Rectal smooth muscle tissue (tissue), 1 donor: ENCODE data around the gene SLC9A5.

ENCODE experiments used
- H3K27ac ChIP-seq: one replicate; pipeline ENCODE4 v1.7.0; 2013; ENCODE audit warnings: low read depth, low read length, inconsistent platforms
- H3K27me3 ChIP-seq: one replicate; pipeline ENCODE4 v1.7.0; 2013; ENCODE audit warnings: low read length; ENCODE audit not compliant: control insufficient read depth, insufficient read depth
- H3K36me3 ChIP-seq: one replicate; pipeline ENCODE4 v1.7.0; 2013; ENCODE audit warnings: low read length; ENCODE audit not compliant: control insufficient read depth, insufficient read depth
- H3K4me1 ChIP-seq: one replicate; pipeline ENCODE4 v1.7.0; 2013; ENCODE audit warnings: low read length; ENCODE audit not compliant: control insufficient read depth, insufficient read depth
- H3K4me3 ChIP-seq: one replicate; pipeline ENCODE4 v1.7.0; 2013; ENCODE audit warnings: low read length
- H3K9ac ChIP-seq: one replicate; pipeline ENCODE4 v1.7.0; 2013; ENCODE audit warnings: low read length

SLC9A5 gene

GRCh38 chr16:67248401-67249177, at the start of gene SLC9A5:
Gene SLC9A5 (plus strand): TSS chr16:67248979. CDS start chr16:67249015, 36 bp downstream.
- Histone ChIP-seq H3K4me3 (peak within 1 kb of the TSS; percentile 61), H3K36me3 (no peaks in the 10 kb centered on the region), H3K27ac (no peak within 1 kb of the TSS), H3K4me1 (peaks cover 9% of the 10 kb centered on the region), H3K27me3 (peaks cover 17% of the 10 kb centered on the region), H3K9ac (no peak within 1 kb of the TSS)

- Histone ChIP-seq H3K27me3 (no peaks in the 10 kb centered on the region), H3K27ac (no peak within 1 kb of the TSS), H3K36me3 (peaks cover 46% of the 10 kb centered on the region), H3K4me3 (peak within 1 kb of the TSS; percentile 64), H3K9ac (peak within 1 kb of the TSS; percentile 45), H3K4me1 (no peaks in the 10 kb centered on the region)
These were observed 49.6 kb upstream of the SLC9A5 start, which contains the start of gene ELMO3 for GRCh38 chr16:67199011-67199807. Gene ELMO3 (plus strand): TSS chr16:67199131. CDS start chr16:67199327, 196 bp downstream.

GRCh38 chr16:67199808-67200198, 49.0 kb upstream of the SLC9A5 start:
- Histone ChIP-seq H3K4me3 (peak overlapping the region; percentile 51), H3K36me3 (peaks cover 42% of the 10 kb centered on the region), H3K27ac (no peak overlapping the region), H3K27me3 (no peaks in the 10 kb centered on the region), H3K9ac (no peak overlapping the region), H3K4me1 (no peaks in the 10 kb centered on the region)

- peaks cover 37% of the 10 kb centered on the region for H3K36me3 ChIP-seq
- H3K4me1 ChIP-seq, result no peaks in the 10 kb centered on the region
- no peaks in the 10 kb centered on the region for H3K27me3 ChIP-seq
- no peak overlapping the region for H3K9ac ChIP-seq
- no peak overlapping the region for H3K27ac ChIP-seq
- H3K4me3 ChIP-seq, result no peak overlapping the region
These were observed 48.3 kb upstream of the SLC9A5 start for GRCh38 chr16:67200491-67200890.

DNA sequence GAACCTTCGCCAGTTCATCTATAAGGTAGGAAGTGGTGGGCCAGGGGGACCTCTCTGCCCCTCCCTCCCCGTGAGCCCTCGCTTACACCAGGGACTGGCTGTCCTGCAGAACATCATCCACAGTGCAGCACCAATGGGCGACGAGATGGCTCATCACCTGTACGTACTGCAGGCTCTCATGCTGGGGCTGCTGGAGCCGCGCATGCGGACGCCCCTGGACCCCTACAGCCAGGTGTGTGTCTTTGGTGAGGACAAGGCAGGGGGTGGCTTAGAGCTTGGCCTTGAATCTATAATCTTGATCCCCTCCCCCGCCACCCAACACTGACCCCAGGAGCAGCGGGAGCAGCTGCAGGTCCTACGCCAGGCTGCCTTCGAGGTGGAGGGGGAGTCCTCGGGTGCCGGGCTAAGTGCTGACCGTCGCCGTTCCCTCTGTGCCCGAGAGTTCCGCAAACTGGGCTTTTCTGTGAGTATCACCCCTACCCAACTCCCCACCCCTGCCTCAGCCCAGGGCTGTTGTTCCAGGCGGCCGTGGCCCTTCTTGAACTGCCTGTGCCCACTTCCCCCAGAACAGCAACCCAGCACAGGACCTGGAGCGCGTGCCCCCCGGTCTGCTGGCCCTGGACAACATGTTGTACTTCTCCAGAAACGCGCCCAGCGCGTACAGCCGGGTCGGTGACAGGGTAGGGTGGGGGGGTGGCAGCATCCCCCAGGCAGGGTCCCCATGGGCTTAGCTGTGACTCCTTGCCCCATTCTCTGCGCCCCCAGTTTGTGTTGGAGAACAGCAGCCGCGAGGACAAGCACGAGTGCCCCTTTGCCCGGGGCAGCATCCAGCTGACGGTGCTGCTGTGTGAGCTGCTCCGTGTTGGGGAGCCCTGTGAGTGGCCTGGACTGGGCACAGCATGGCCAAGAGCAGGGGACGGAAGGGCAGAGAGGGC, 47.1 kb upstream of the SLC9A5 start:
- no peak overlapping the region for H3K27ac ChIP-seq
- no peak overlapping the region for H3K9ac ChIP-seq
- no peak overlapping the region for H3K4me3 ChIP-seq
- peaks cover 28% of the 10 kb centered on the region for H3K36me3 ChIP-seq
- no peaks in the 10 kb centered on the region for H3K4me1 ChIP-seq
- H3K27me3 ChIP-seq, result no peaks in the 10 kb centered on the region

DNA sequence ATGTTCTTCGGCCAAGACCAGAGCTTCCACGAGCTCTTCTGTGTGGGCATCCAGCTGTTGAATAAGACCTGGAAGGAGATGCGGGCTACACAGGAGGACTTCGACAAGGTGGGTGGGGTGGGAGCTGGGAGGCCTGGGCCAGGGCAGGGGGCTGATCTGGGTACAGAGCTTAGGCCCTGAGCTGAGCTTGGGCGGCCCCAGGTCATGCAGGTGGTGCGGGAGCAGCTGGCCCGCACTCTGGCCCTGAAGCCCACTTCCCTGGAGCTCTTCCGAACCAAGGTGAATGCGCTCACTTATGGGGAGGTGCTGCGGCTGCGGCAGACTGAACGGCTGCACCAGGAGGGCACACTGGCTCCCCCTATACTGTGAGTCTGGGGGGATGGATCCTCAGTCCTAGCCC, 46.4 kb upstream of the SLC9A5 start:
- Histone ChIP-seq H3K36me3 (peaks cover 20% of the 10 kb centered on the region), H3K27me3 (no peaks in the 10 kb centered on the region), H3K4me1 (no peaks in the 10 kb centered on the region), H3K27ac (no peak overlapping the region), H3K9ac (no peak overlapping the region), H3K4me3 (no peak overlapping the region)

GRCh38 chr16:67202956-67203493, 45.8 kb upstream of the SLC9A5 start:
- H3K4me1 ChIP-seq, result no peaks in the 10 kb centered on the region
- H3K36me3 ChIP-seq, result peaks cover 15% of the 10 kb centered on the region
- no peak overlapping the region for H3K9ac ChIP-seq
- H3K27ac ChIP-seq, result no peak overlapping the region
- no peaks in the 10 kb centered on the region for H3K27me3 ChIP-seq
- no peak overlapping the region for H3K4me3 ChIP-seq

- H3K27me3 ChIP-seq, result no peaks in the 10 kb centered on the region
- H3K27ac ChIP-seq, result no peak overlapping the region
- peaks cover 12% of the 10 kb centered on the region for H3K36me3 ChIP-seq
- no peak overlapping the region for H3K9ac ChIP-seq
- no peaks in the 10 kb centered on the region for H3K4me1 ChIP-seq
- no peak overlapping the region for H3K4me3 ChIP-seq
These were observed 44.7 kb upstream of the SLC9A5 start for GRCh38 chr16:67204076-67204475.

GRCh38 chr16:67206129-67206837, 42.5 kb upstream of the SLC9A5 start:
- H3K36me3 ChIP-seq, result peaks cover 14% of the 10 kb centered on the region
- H3K4me1 ChIP-seq, result no peaks in the 10 kb centered on the region
- no peak overlapping the region for H3K4me3 ChIP-seq
- no peaks in the 10 kb centered on the region for H3K27me3 ChIP-seq
- H3K27ac ChIP-seq, result no peak overlapping the region
- H3K9ac ChIP-seq, result no peak overlapping the region

DNA sequence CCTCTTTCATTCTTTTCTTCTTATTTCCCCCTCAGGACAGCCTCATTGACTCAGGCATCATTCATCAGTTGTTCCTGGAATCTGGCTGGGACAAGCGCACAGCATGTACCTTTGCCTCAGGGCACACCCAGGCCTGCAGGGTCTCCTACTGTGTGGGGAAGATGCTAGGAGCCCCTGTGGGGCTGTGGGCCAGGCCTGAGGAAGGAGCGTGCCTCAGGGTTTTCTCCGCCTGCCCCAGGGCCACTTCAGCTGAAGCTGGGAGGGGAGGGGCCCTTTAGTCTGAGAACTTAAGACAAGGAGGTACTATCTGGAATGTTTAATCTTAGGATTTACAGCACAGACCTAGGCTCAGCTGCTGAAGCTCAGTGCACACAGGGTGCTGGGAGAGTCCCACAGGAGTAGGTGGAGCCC, 41.9 kb upstream of the SLC9A5 start:
- Histone ChIP-seq H3K9ac (no peak overlapping the region), H3K4me1 (no peaks in the 10 kb centered on the region), H3K27me3 (no peaks in the 10 kb centered on the region), H3K36me3 (peaks cover 13% of the 10 kb centered on the region), H3K27ac (no peak overlapping the region), H3K4me3 (no peak overlapping the region)

- no peak overlapping the region for H3K4me3 ChIP-seq
- no peaks in the 10 kb centered on the region for H3K27me3 ChIP-seq
- no peak overlapping the region for H3K9ac ChIP-seq
- no peaks in the 10 kb centered on the region for H3K4me1 ChIP-seq
- H3K27ac ChIP-seq, result no peak overlapping the region
- H3K36me3 ChIP-seq, result peaks cover 8% of the 10 kb centered on the region
These were observed 41.3 kb upstream of the SLC9A5 start for GRCh38 chr16:67207249-67208091.
